ENCODE results near the gene EHBP1.

DNA sequence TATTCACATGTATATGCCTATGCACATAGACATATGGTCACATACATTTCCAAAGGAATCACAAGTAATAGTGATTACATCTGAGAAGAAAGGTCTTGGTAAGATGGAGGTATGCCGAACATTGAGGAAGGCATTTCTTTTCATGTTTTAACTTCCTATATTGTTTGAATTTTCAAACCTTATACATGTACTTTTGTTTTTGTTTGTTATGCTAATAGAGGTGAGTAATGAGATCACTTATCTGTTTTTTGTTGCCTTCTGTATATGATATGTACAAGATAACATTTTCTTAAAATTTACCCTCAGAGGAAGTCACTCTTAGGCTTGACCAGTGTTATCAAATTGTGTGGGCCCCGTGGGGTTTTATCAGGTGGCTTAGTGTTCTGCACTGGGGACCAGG lies 178.6 kb downstream of the EHBP1 start:
- TF ChIP-seq, protein P1, sequence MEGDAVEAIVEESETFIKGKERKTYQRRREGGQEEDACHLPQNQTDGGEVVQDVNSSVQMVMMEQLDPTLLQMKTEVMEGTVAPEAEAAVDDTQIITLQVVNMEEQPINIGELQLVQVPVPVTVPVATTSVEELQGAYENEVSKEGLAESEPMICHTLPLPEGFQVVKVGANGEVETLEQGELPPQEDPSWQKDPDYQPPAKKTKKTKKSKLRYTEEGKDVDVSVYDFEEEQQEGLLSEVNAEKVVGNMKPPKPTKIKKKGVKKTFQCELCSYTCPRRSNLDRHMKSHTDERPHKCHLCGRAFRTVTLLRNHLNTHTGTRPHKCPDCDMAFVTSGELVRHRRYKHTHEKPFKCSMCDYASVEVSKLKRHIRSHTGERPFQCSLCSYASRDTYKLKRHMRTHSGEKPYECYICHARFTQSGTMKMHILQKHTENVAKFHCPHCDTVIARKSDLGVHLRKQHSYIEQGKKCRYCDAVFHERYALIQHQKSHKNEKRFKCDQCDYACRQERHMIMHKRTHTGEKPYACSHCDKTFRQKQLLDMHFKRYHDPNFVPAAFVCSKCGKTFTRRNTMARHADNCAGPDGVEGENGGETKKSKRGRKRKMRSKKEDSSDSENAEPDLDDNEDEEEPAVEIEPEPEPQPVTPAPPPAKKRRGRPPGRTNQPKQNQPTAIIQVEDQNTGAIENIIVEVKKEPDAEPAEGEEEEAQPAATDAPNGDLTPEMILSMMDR (IDR thresholded peaks at IDR 0.05; ENCODE audit: low read depth, low read length) = no peak
- TF ChIP-seq POLR2A (IDR thresholded peaks at IDR 0.05; ENCODE audit: extremely low read depth, insufficient read length) = no peak
- TF ChIP-seq, protein P2, sequence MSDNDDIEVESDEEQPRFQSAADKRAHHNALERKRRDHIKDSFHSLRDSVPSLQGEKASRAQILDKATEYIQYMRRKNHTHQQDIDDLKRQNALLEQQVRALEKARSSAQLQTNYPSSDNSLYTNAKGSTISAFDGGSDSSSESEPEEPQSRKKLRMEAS (IDR thresholded peaks at IDR 0.05; ENCODE audit: low read depth, low read length) = no peak
- no peak for TF ChIP-seq MYC (IDR thresholded peaks at IDR 0.05; ENCODE audit: low read depth, low read length)
